Ishikawa (cell line): ENCODE results near the gene BAX.
A peak's percentile ranks its signal among the peaks of the same experiment; 100 is the strongest.

Source experiments
- CEBPB ChIP-seq: IDR thresholded peaks from 2 replicates; pipeline ENCODE4 v1.6.1; 2012
- CREB1 ChIP-seq: IDR thresholded peaks from 2 replicates; pipeline ENCODE4 v1.6.1; 2012; ENCODE audit warnings: low read depth
- FOXM1 ChIP-seq: IDR thresholded peaks from 2 replicates; pipeline ENCODE4 v1.6.1; 2012; ENCODE audit warnings: low read depth, borderline replicate concordance
- RAD21 ChIP-seq: IDR thresholded peaks from 2 replicates; pipeline ENCODE4 v1.6.1; 2012; ENCODE audit warnings: low read depth
- TAF1 ChIP-seq: IDR thresholded peaks from 2 replicates; pipeline ENCODE4 v1.6.1; 2012; ENCODE audit warnings: low read depth, mild to moderate bottlenecking
- TEAD4 ChIP-seq: IDR thresholded peaks from 2 replicates; pipeline ENCODE4 v1.6.1; 2012
- YY1 ChIP-seq: IDR thresholded peaks from 2 replicates; pipeline ENCODE4 v1.6.1; 2012; ENCODE audit warnings: low read depth
- TF ChIP-seq, protein P1 (sequence below): IDR thresholded peaks from 2 replicates; pipeline ENCODE4 v1.6.1; 2012
- TF ChIP-seq, protein P2 (sequence below): IDR thresholded peaks from 2 replicates; pipeline ENCODE4 v1.6.1; 2012; ENCODE audit warnings: low read depth, mild to moderate bottlenecking

DNA sequence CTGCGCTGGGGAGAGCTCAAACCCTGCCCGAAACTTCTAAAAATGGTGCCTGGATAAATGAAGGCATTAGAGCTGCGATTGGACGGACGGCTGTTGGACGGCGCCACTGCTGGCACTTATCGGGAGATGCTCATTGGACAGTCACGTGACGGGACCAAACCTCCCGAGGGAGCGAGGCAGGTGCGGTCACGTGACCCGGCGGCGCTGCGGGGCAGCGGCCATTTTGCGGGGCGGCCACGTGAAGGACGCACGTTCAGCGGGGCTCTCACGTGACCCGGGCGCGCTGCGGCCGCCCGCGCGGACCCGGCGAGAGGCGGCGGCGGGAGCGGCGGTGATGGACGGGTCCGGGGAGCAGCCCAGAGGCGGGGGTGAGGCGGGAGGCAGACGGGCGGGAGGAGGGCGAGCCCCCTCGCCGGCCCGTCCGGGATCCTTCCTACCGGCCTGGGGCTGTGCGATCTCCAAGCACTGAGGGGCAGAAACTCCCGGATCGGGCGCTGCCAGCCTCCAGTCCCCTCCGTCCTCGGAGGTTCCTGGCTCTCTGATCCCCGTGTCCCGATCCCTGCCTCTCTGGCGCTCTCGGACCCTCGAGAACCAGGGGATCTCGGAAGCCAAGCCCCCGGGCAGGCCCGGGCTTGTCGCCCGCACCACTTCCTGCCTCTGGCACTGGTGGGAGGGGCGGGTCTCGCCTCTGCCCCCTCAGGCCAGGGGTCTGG lies at the start of gene BAX:
- TF ChIP-seq, protein P1, sequence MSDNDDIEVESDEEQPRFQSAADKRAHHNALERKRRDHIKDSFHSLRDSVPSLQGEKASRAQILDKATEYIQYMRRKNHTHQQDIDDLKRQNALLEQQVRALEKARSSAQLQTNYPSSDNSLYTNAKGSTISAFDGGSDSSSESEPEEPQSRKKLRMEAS = peak; percentile 87
- TF ChIP-seq, protein P2, sequence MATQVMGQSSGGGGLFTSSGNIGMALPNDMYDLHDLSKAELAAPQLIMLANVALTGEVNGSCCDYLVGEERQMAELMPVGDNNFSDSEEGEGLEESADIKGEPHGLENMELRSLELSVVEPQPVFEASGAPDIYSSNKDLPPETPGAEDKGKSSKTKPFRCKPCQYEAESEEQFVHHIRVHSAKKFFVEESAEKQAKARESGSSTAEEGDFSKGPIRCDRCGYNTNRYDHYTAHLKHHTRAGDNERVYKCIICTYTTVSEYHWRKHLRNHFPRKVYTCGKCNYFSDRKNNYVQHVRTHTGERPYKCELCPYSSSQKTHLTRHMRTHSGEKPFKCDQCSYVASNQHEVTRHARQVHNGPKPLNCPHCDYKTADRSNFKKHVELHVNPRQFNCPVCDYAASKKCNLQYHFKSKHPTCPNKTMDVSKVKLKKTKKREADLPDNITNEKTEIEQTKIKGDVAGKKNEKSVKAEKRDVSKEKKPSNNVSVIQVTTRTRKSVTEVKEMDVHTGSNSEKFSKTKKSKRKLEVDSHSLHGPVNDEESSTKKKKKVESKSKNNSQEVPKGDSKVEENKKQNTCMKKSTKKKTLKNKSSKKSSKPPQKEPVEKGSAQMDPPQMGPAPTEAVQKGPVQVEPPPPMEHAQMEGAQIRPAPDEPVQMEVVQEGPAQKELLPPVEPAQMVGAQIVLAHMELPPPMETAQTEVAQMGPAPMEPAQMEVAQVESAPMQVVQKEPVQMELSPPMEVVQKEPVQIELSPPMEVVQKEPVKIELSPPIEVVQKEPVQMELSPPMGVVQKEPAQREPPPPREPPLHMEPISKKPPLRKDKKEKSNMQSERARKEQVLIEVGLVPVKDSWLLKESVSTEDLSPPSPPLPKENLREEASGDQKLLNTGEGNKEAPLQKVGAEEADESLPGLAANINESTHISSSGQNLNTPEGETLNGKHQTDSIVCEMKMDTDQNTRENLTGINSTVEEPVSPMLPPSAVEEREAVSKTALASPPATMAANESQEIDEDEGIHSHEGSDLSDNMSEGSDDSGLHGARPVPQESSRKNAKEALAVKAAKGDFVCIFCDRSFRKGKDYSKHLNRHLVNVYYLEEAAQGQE = no peak
- TF ChIP-seq TEAD4 (no peak), RAD21 (no peak), FOXM1 (no peak), CEBPB (no peak), YY1 (peak; percentile 99), CREB1 (no peak), TAF1 (peak; percentile 38; the same call in 1 of the 2 replicates)
